T-cell (primary cell): ENCODE data around the gene PRIMA1. TPM values are rescaled to one million over a fixed set of nuclear protein-coding genes. Genes with fewer than 3 reads are reported as not detected.

Experiments used
- ATAC-seq, 4 experiments: fragments of 200-7000 bp in 3 of 4; fragments of 150-1000 bp in 1 of 4; cut with Tn5 transposase; replicated peaks in 1 of 4; 1 replicate in 3 of 4; 2 replicates in 1 of 4; pipeline ENCODE4 v1.10.0; 2021; ENCODE audit warnings: moderate library complexity in 3 of 4, mild to moderate bottlenecking in 2 of 4, moderate number of reproducible peaks in 1 of 4
- CTCF ChIA-PET, 2 donors: fragments of 300-600 bp; sonication (Branson Sonifier 250); formaldehyde crosslinking; loops; one replicate each; lab custom pipeline; 2022; ENCODE audit warnings: antibody characterized with exemption in 2 of 2; lab: Charles Lee
- POLR2A ChIA-PET, 2 donors: fragments of 300-600 bp; sonication (Branson Sonifier 250); formaldehyde crosslinking; loops; one replicate each; lab custom pipeline; 2022; ENCODE audit warnings: antibody characterized with exemption in 2 of 2; lab: Charles Lee
- DNase-seq, 35 experiments: peaks; one replicate each; pipeline versions ENCODE4 v3.0.0 to v3.0.0-alpha.2; 2013 to 2023
- H3K27ac ChIP-seq: one replicate; pipeline ENCODE4 v1.5.1; 2013; ENCODE audit warnings: low read length
- H3K27me3 ChIP-seq, 2 experiments: replicated peaks in 1 of 2; 1 replicate in 1 of 2; 2 replicates in 1 of 2; pipeline versions ENCODE4 v1.6.1 to v1.7.0; 2013; ENCODE audit warnings: low read length in 1 of 2, mixed read lengths in 1 of 2; ENCODE audit not compliant: control insufficient read depth in 2 of 2, insufficient read depth in 2 of 2; ENCODE audit errors: extremely low read depth in 1 of 2
- H3K36me3 ChIP-seq, 2 donors: 1 replicate in 1 of 2; 2 replicates in 1 of 2; pipeline versions ENCODE4 v1.6.1 to v1.7.0; 2013; ENCODE audit warnings: low read length in 1 of 2; ENCODE audit not compliant: control insufficient read depth in 2 of 2, insufficient read depth in 1 of 2; ENCODE audit errors: extremely low read depth in 1 of 2
- H3K4me1 ChIP-seq, 2 experiments: 1 replicate in 1 of 2; 2 replicates in 1 of 2; pipeline versions ENCODE4 v1.6.1 to v1.7.0; 2013; ENCODE audit warnings: low read length in 2 of 2, mixed read lengths in 1 of 2; ENCODE audit not compliant: insufficient read depth in 2 of 2, control insufficient read depth in 1 of 2; ENCODE audit errors: extremely low read depth in 1 of 2
- H3K4me3 ChIP-seq, 2 donors: 1 replicate in 1 of 2; 2 replicates in 1 of 2; pipeline versions ENCODE4 v1.5.1 to v1.7.0; 2013; ENCODE audit warnings: mild to moderate bottlenecking in 2 of 2, low read length in 1 of 2, moderate library complexity in 1 of 2; ENCODE audit not compliant: control insufficient read depth in 1 of 2; ENCODE audit errors: extremely low read depth in 1 of 2
- H3K9me3 ChIP-seq: 2 replicates; pipeline ENCODE4 v1.7.0; 2013
- H3K27ac Mint-ChIP-seq, 2 donors: one replicate each; pipeline ENCODE4 v1.8.0; 2020 to 2021; ENCODE audit warnings: mild to moderate bottlenecking in 2 of 2, mixed read lengths in 2 of 2
- H3K27me3 Mint-ChIP-seq, 2 donors: one replicate each; pipeline ENCODE4 v1.8.0; 2021 to 2022; ENCODE audit warnings: mixed read lengths in 2 of 2
- H3K36me3 Mint-ChIP-seq: one replicate; pipeline ENCODE4 v1.8.0; 2021; ENCODE audit warnings: mixed read lengths
- H3K4me1 Mint-ChIP-seq, 3 donors: one replicate each; pipeline ENCODE4 v1.8.0; 2020 to 2022; ENCODE audit warnings: mixed read lengths in 3 of 3, mild to moderate bottlenecking in 1 of 3
- H3K4me3 Mint-ChIP-seq, 3 donors: one replicate each; pipeline ENCODE4 v1.8.0; 2020 to 2022; ENCODE audit warnings: mild to moderate bottlenecking in 3 of 3, mixed read lengths in 3 of 3, moderate library complexity in 3 of 3
- H3K9me3 Mint-ChIP-seq, 3 donors: one replicate each; pipeline ENCODE4 v1.8.0; 2020 to 2022; ENCODE audit warnings: mixed read lengths in 3 of 3
- WGBS: methylation state at CpG from one replicate; pipeline ENCODE4 v1.1.5; 2013; ENCODE audit warnings: missing lambda C conversion rate; ENCODE audit not compliant: insufficient coverage; 5-methylcytosine and 5-hydroxymethylcytosine counted together
- total RNA-seq, 35 experiments: library from RNA in 6 of 35; stranded (reverse) in 6 of 35; fragments of 120-200 nt in 1 of 35; gene quantifications; one replicate each; pipeline versions ENCODE4 v1.2.1 to v1.2.4 and lab custom pipeline; 2013 to 2026

The PRIMA1 gene
- total RNA-seq, 5 donors from 2014 or later (not counting 1 experiment from before 2014, with no cell fraction given) = not detected

DNA sequence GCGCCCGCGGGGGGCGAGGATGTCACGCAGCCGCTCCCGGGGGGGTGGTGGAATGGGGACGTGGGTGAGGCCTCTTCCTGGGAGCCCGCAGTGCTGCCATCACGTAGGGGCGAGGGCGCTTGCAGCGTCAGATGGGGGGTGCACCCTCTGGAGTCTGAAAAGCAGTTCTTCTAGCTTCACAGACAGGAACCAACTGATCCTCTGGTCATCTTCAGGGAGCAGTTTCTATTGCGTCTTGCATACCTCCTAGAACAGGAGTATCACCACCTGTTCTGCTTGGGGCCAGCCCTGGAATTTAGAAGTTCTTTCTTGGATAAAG, 36.9 kb upstream of the PRIMA1 start:
- ATAC-seq = no peak
- Mint-ChIP-seq H3K36me3 (no peaks in the 10 kb centered on the region), H3K4me3 (no peak overlapping the region), H3K9me3 (no peaks in the 10 kb centered on the region), H3K4me1 (no peaks in the 10 kb centered on the region), H3K27ac (no peak overlapping the region), H3K27me3 (peaks cover 12 to 23% of the 10 kb centered on the region in 2 donors)
- ChIA-PET CTCF (no interaction called here), POLR2A (no interaction called here)
- Histone ChIP-seq H3K27ac (no peak overlapping the region), H3K9me3 (no peaks in the 10 kb centered on the region), H3K4me3 (no peak overlapping the region), H3K27me3 (peaks cover 0 to 28% of the 10 kb centered on the region in 2 experiments), H3K36me3 (no peaks in the 10 kb centered on the region), H3K4me1 (no peaks in the 10 kb centered on the region)
- WGBS = 56% methylated on average over 10 of the region's 14 CpGs
- no peak for DNase-seq

DNA sequence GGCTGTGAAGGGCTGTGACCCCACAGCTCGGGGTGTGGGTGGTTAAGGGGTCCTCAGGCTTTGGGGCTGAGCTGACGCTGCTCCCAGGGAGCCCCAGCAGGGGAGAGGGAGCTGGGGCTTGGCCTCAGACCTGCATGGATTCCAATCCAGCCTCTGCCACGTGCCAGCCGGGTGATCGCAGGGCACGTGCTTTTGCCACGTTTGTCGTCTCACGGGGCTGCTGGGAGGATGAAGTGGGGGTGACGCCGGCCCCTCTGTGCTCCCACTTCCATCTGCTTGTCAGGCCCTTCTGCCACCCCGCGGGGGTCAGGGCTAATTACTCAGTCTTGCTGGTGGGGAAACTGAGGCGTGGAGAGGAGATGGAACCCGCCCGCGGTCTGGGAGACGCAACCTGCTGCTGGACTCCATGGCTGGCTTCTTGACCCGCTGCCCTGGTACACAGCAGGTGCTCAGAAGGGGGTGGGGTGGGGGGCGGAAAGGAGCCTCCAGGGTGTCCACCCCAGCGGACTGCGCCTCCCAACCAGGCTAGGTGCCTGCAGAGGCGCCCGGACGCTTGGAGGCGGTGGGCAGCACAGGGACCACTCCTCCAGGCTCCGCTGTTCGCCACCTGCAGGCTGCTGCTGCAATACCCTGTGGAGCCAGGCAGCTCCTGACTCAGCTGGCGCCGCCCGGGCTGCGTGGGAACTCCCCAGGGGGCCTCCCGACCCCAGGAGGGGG, 36.4 kb upstream of the PRIMA1 start:
- Mint-ChIP-seq H3K4me3 (no peak overlapping the region), H3K36me3 (no peaks in the 10 kb centered on the region), H3K9me3 (no peaks in the 10 kb centered on the region), H3K27me3 (peaks cover 8 to 23% of the 10 kb centered on the region in 2 donors), H3K27ac (no peak overlapping the region), H3K4me1 (no peaks in the 10 kb centered on the region)
- no peaks in the 10 kb centered on the region for H3K9me3 ChIP-seq
- peaks cover 0 to 28% of the 10 kb centered on the region in 2 experiments for H3K27me3 ChIP-seq
- H3K27ac ChIP-seq = no peak overlapping the region
- DNase-seq (no peak), ATAC-seq (no peak)
- 74% methylated on average over 26 of the region's 33 CpGs for WGBS
- ChIA-PET POLR2A (no interaction called here), CTCF (no interaction called here)
- H3K36me3 ChIP-seq = no peaks in the 10 kb centered on the region
- no peak overlapping the region for H3K4me3 ChIP-seq
- no peaks in the 10 kb centered on the region for H3K4me1 ChIP-seq

DNA sequence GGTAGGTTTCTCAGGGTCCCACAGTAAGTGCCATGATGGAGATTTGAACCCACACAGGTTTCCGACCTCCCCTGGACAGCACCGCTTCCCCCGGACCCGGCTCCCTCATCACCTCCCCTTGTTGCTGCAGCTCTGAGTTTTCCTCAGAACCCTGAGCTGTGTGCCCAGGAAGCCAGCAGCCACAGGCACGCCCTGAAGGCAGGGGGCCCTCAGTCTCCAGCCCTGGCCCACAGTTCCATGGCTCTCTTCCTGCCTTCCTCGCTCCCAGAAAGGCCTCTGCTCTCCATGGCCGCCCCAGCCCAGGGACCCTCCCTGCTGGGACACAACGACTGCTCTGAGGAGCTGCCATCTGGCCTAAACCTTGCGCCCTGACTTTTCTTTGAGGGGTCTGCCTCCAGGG, 35.8 kb upstream of the PRIMA1 start:
- WGBS = 70% methylated on average over 6 of the region's 9 CpGs

DNA sequence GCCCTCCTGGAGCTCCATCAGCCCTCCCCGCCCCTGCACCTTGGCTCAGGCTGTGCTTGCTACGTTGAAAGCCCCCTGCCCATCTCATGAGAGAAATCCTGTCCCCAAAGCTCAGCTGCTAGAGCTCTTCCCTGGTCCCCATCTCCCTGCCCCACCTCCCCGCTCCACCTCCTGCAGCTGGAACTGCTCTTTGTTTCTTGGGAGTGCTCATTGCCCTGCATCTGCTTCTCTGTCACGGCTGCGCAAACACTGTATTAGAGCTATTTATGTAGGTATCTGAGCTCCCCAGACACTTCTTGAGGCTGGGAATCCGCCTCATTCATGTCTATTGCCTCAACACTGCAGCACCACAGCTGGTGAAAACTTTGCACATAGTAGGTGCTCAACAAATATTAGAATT, 32.8 kb upstream of the PRIMA1 start:
- WGBS = 47% methylated on average over 2 of the region's 6 CpGs
- Mint-ChIP-seq H3K36me3 (no peaks in the 10 kb centered on the region), H3K27me3 (peaks cover 8 to 22% of the 10 kb centered on the region in 2 donors), H3K4me3 (no peak overlapping the region), H3K4me1 (no peaks in the 10 kb centered on the region), H3K27ac (no peak overlapping the region), H3K9me3 (peaks cover 0 to under 1% (median under 1%) of the 10 kb centered on the region in 3 donors)
- Histone ChIP-seq H3K27me3 (peaks cover 0 to 26% of the 10 kb centered on the region in 2 experiments), H3K4me3 (no peak overlapping the region), H3K27ac (no peak overlapping the region), H3K36me3 (no peaks in the 10 kb centered on the region), H3K4me1 (no peaks in the 10 kb centered on the region), H3K9me3 (no peaks in the 10 kb centered on the region)
- DNase-seq (no peak), ATAC-seq (no peak)
- ChIA-PET POLR2A (no interaction called here), CTCF (interaction anchor here in 1 of 2 donors (0.6 kb wide), 1 partner anchor 117 kb away, joined by 3 read pairs; no protein-coding TSS in a partner anchor)

More for the DNA sequence above, 35.8 kb upstream of the PRIMA1 start:
- H3K27ac ChIP-seq = no peak overlapping the region
- ChIA-PET CTCF (no interaction called here), POLR2A (no interaction called here)
- no peaks in the 10 kb centered on the region for H3K4me1 ChIP-seq
- Mint-ChIP-seq H3K27me3 (peaks cover 6 to 23% of the 10 kb centered on the region in 2 donors), H3K4me1 (no peaks in the 10 kb centered on the region), H3K4me3 (no peak overlapping the region), H3K9me3 (no peaks in the 10 kb centered on the region), H3K27ac (no peak overlapping the region), H3K36me3 (no peaks in the 10 kb centered on the region)
- DNase-seq (no peak), ATAC-seq (no peak)
- H3K27me3 ChIP-seq = peaks cover 0 to 30% of the 10 kb centered on the region in 2 experiments
- H3K4me3 ChIP-seq = no peak overlapping the region
- no peaks in the 10 kb centered on the region for H3K9me3 ChIP-seq
- no peaks in the 10 kb centered on the region for H3K36me3 ChIP-seq

DNA sequence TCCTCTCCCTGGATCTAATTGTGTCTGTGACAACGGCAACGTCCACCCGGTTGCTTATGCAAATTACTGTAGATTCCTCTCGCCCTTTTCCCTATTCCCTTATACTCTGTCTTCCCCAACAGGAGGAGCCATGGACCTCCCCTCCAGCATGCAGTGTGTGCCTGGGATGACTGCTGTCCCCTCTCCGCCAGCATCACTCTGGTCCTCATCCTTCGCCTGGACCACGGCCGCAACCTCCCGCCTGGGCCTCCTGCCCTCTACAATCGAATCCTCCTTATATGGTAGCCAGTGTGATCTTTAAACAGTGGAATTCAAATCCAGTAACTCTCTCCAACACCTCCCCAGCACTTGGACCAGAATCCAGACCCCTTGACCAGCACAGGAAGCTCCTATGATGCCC, 30.6 kb upstream of the PRIMA1 start:
- Histone ChIP-seq H3K4me1 (no peaks in the 10 kb centered on the region), H3K27me3 (peaks cover 0 to 11% of the 10 kb centered on the region in 2 experiments), H3K27ac (no peak overlapping the region), H3K9me3 (peaks cover 2% of the 10 kb centered on the region), H3K4me3 (no peak overlapping the region), H3K36me3 (no peaks in the 10 kb centered on the region)
- no peaks in the 10 kb centered on the region for H3K4me1 Mint-ChIP-seq
- 89% methylated on average over 4 of the region's 10 CpGs for WGBS
- H3K4me3 Mint-ChIP-seq = no peak overlapping the region
- peaks cover 5 to 19% (median 13%) of the 10 kb centered on the region in 3 donors for H3K9me3 Mint-ChIP-seq
- peaks cover 3 to 11% of the 10 kb centered on the region in 2 donors for H3K27me3 Mint-ChIP-seq
- H3K27ac Mint-ChIP-seq = no peak overlapping the region
- H3K36me3 Mint-ChIP-seq = no peaks in the 10 kb centered on the region
- DNase-seq (no peak), ATAC-seq (no peak)
- ChIA-PET CTCF (no interaction called here), POLR2A (no interaction called here)

DNA sequence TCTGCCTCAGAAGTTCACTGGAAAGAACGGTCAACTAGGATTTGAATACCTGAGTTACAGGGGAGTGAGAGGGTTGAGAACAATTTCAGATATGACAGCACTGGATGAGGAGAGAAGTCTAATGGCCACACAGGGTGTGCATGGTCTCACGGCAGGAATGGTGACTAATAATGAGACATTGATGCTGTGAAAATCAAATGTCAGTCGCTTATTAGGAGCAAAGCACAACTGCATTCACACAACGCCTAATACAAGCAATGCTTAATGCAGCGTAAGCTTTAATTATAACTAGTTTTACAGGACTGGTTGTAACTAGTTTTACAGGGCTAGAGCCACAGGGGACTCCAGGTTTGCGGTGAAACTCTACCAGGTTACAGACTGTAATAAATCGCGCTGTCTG, 23.4 kb upstream of the PRIMA1 start:
- H3K27me3 ChIP-seq = peaks cover 0 to 6% of the 10 kb centered on the region in 2 experiments
- peaks cover 2% of the 10 kb centered on the region for H3K9me3 ChIP-seq
- Mint-ChIP-seq H3K27ac (no peak overlapping the region), H3K27me3 (peaks cover 2 to 10% of the 10 kb centered on the region in 2 donors), H3K9me3 (peaks cover 8 to 26% (median 16%) of the 10 kb centered on the region in 3 donors), H3K36me3 (no peaks in the 10 kb centered on the region), H3K4me1 (no peaks in the 10 kb centered on the region), H3K4me3 (no peak overlapping the region)
- DNase-seq = no peak
- 60% methylated on average over 5 of the region's 8 CpGs for WGBS
- no peak for ATAC-seq
- peaks cover 0 to 2% of the 10 kb centered on the region in 2 experiments for H3K4me1 ChIP-seq
- no peaks in the 10 kb centered on the region for H3K36me3 ChIP-seq
- ChIA-PET CTCF (no interaction called here), POLR2A (no interaction called here)
- H3K27ac ChIP-seq = no peak overlapping the region
- H3K4me3 ChIP-seq = no peak overlapping the region
